Gastrocnemius medialis (tissue), 4 donors: Measurements from ENCODE around the gene ADGRD1. TPM values are rescaled to one million over a fixed set of nuclear protein-coding genes. Genes with fewer than 3 reads are reported as not detected.

Experiments
- ATAC-seq, 2 donors: fragments of 150-250 bp; one replicate each; pipeline ENCODE4 v1.9.1; 2016
- DNase-seq, 2 donors: peaks; one replicate each; pipeline ENCODE4 v3.0.0-alpha.2; 2019
- H3K27ac ChIP-seq, 4 donors: fragments of 200-600 bp; sonication (generic); 1 replicate in 1 of 4; 2 replicates in 3 of 4; pipeline ENCODE4 v1.5.1; 2016 to 2018; ENCODE audit warnings: mild to moderate bottlenecking in 2 of 4, moderate library complexity in 1 of 4
- H3K27me3 ChIP-seq, 3 donors: fragments of 200-600 bp; sonication (generic) in 2 of 3; 1 replicate in 1 of 3; 2 replicates in 2 of 3; pipeline versions ENCODE4 v1.5.1 to v1.6.0; 2016 to 2019; ENCODE audit warnings: mild to moderate bottlenecking in 1 of 3, moderate library complexity in 1 of 3
- H3K36me3 ChIP-seq, 2 donors: fragments of 200-600 bp; sonication (generic) in 1 of 2; one replicate each; pipeline ENCODE4 v1.5.1; 2017 to 2018
- H3K4me1 ChIP-seq, 2 donors: fragments of 200-600 bp; sonication (generic) in 1 of 2; one replicate each; pipeline ENCODE4 v1.5.1; 2016 to 2017; ENCODE audit warnings: mild to moderate bottlenecking in 2 of 2
- H3K4me3 ChIP-seq, 4 donors: fragments of 200-600 bp; sonication (generic) in 3 of 4; 1 replicate in 1 of 4; 2 replicates in 3 of 4; pipeline ENCODE4 v1.5.1; 2016 to 2019; ENCODE audit warnings: mild to moderate bottlenecking in 2 of 4
- H3K9me3 ChIP-seq, 3 donors: fragments of 200-600 bp; sonication (generic) in 2 of 3; 1 replicate in 1 of 3; 2 replicates in 2 of 3; pipeline ENCODE4 v1.5.1; 2016 to 2019
- CTCF ChIP-seq, 5 experiments: fragments of 450-650 bp in 3 of 5; fragments of 200-600 bp in 2 of 5; sonication (generic) in 2 of 5; IDR thresholded peaks in 4 of 5; conservative IDR thresholded peaks in 1 of 5; 1 replicate in 4 of 5; 2 replicates in 1 of 5; pipeline ENCODE4 v1.5.1; 2016 to 2019; ENCODE audit warnings: antibody characterized with exemption in 5 of 5, mild to moderate bottlenecking in 3 of 5, moderate library complexity in 3 of 5
- POLR2A ChIP-seq, 2 donors: fragments of 450-650 bp; IDR thresholded peaks; one replicate each; pipeline ENCODE4 v1.6.1; 2017; ENCODE audit warnings: antibody characterized with exemption in 2 of 2, mild to moderate bottlenecking in 2 of 2, moderate library complexity in 2 of 2
- in situ Hi-C, 4 donors: fragments of 200-750 bp; cut with MboI; loops; one replicate each; pipeline versions ENCODE4 v1.15.0 to v1.8.0; 2017; ENCODE audit warnings: low sequenced_read_pairs in 4 of 4
- intact Hi-C: fragments of 100-400 bp; cut with DNase I; formaldehyde crosslinking; loops from one replicate; pipeline ENCODE4 v1.15.1; 2023; ENCODE audit warnings: low total_unique reads
- total RNA-seq, 4 donors: library from RNA; depleted of rRNA; stranded (reverse); fragments of >200 nt; gene quantifications; one replicate each; pipeline versions ENCODE4 v1.1.0 to v1.2.3, GENCODE V29; 2016

Gene ADGRD1
- total RNA-seq, 4 donors from 2014 or later: 5.3 to 9.6 (median 8.2) TPM

DNA sequence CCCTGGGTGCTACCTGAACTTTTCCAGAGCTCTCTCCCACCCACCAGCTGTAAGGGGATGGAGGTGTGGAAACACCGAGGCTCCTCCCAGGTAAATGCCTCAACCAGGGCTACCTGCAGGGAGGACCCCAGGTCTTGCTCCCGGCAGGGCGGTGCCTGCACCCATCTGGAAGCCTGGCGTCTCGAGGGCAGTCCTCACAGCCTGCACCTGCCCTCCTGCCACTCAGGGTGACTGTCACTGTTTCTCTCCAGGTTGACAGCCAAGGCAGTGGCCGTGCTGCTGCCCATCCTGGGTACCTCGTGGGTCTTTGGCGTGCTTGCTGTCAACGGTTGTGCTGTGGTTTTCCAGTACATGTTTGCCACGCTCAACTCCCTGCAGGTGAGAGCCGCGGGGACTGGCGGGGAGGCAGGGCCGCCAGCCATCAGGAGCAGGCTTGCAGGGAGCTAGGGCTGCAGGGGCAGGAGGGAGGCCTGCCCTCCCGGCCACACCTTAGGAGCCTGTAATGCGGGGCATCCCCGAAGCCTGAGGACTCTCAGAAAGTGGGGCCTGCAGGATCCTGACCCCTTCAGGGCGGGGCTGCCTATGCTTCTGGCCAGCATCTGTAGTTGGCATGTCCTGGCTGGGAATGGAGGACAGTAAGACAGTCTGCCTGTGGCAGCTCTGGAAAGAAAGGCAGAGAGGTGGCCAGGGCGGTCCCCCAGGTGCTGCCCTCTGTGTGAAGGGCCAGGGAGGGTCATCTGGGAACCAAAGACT is 182.3 kb downstream of the ADGRD1 start:
- in situ Hi-C loops (loop anchor here in 3 of 4 donors (10.0 to 25.0 kb wide), 2 partner anchors 221 to 224 kb away; no protein-coding TSS in a partner anchor), intact Hi-C loops (no loop called here)
- Histone ChIP-seq H3K4me1 (peaks cover 5 to 6% of the 10 kb centered on the region in 2 donors), H3K4me3 (no peak overlapping the region), H3K36me3 (no peaks in the 10 kb centered on the region), H3K27ac (no peak overlapping the region), H3K9me3 (no peaks in the 10 kb centered on the region), H3K27me3 (no peaks in the 10 kb centered on the region)
- ATAC-seq (no peak), DNase-seq (no peak)
- TF ChIP-seq POLR2A (IDR thresholded peaks at IDR 0.05) (no peak), CTCF (IDR thresholded peaks at IDR 0.05 in 4 of 5, conservative IDR thresholded peaks at IDR 0.05 in 1 of 5) (no peak)

DNA sequence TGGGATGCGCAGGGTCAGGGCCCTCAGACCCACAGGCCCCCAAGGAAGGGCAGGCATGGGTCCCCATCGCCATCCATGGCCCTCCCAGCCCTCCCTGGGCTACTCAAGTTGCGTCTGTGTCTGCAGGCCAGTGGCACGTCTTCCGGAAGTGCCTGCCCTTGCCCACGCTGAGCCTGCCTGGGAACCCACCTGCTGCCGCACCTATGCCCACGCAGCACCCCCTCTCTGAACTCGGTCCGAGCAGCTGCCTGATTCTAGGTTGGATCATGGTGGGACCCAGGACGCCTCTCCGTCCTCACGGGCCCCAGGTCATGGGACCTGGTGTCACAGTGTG is 182.8 kb downstream of the ADGRD1 start:
- Histone ChIP-seq H3K36me3 (no peaks in the 10 kb centered on the region), H3K27me3 (no peaks in the 10 kb centered on the region), H3K27ac (no peak overlapping the region), H3K4me1 (peaks cover 5 to 6% of the 10 kb centered on the region in 2 donors), H3K9me3 (no peaks in the 10 kb centered on the region), H3K4me3 (no peak overlapping the region)
- ATAC-seq (no peak), DNase-seq (no peak)
- in situ Hi-C loops: loop anchor here in 3 of 4 donors (10.0 to 25.0 kb wide), 2 partner anchors 222 to 224 kb away; no protein-coding TSS in a partner anchor
- intact Hi-C loops: no loop called here
- no peak for TF ChIP-seq POLR2A (IDR thresholded peaks at IDR 0.05)
- TF ChIP-seq CTCF (IDR thresholded peaks at IDR 0.05 in 4 of 5, conservative IDR thresholded peaks at IDR 0.05 in 1 of 5): no peak

DNA sequence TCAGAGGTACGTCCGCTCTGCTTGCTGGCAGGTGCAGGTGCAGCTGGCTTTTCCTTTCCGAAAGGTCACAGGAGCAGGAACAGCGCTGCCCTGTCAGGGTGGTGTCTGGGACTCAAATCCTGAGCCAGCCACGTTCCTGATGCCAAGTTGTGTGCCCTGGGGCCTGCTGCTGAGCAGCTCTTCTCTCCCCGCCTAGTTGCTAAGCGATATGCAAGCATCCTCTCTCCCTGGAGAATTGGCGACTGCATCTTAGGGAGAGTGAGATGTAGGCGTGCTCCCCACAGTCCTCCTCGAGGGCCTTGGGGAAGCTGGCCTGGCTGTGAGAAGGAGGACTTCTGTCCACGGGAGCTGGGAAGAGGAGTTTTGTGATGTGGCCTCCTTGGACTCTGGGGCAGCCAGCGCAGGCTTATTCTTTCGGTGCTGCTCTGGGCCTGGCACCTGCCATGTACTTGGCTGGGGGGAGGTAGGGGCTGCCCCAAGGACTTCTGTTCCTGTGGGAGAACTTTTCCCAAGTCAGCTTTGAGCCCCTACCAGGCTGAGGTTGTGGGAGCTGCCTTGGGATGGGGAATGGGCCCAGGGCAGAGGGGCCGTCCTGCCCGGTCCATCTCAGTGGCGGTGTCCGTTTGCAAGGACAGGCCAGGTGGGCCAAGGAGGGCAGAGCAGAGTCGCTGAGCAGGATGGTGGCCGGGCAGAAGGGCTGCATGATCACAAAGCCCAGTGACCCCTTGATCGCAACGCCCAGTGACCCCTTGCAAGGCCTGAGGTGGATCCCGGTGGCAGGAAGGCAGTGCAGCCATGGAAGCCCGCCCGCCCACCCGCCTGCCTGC is 183.5 kb downstream of the ADGRD1 start:
- Histone ChIP-seq H3K27me3 (no peaks in the 10 kb centered on the region), H3K27ac (no peak overlapping the region), H3K4me1 (peaks cover under 1 to 1% of the 10 kb centered on the region in 2 donors), H3K9me3 (no peaks in the 10 kb centered on the region), H3K36me3 (no peaks in the 10 kb centered on the region), H3K4me3 (no peak overlapping the region)
- no peak for DNase-seq
- in situ Hi-C loops: loop anchor here in 3 of 4 donors (10.0 to 25.0 kb wide), 2 partner anchors 222 to 225 kb away; no protein-coding TSS in a partner anchor
- TF ChIP-seq CTCF (IDR thresholded peaks at IDR 0.05 in 4 of 5, conservative IDR thresholded peaks at IDR 0.05 in 1 of 5) (no peak), POLR2A (IDR thresholded peaks at IDR 0.05) (no peak)
- intact Hi-C loops: no loop called here
- no peak for ATAC-seq

- H3K36me3 ChIP-seq: no peaks in the 10 kb centered on the region
- in situ Hi-C loops: loop anchor here in 3 of 4 donors (10.0 to 25.0 kb wide), 2 partner anchors 223 to 226 kb away; no protein-coding TSS in a partner anchor
- TF ChIP-seq CTCF (IDR thresholded peaks at IDR 0.05 in 4 of 5, conservative IDR thresholded peaks at IDR 0.05 in 1 of 5) (no peak), POLR2A (IDR thresholded peaks at IDR 0.05) (no peak)
- H3K4me1 ChIP-seq: no peaks in the 10 kb centered on the region
- no peak for DNase-seq
- H3K27ac ChIP-seq: no peak overlapping the region
- H3K9me3 ChIP-seq: no peaks in the 10 kb centered on the region
- H3K27me3 ChIP-seq: no peaks in the 10 kb centered on the region
- no peak for ATAC-seq
- no peak overlapping the region for H3K4me3 ChIP-seq
- intact Hi-C loops: no loop called here
Measured at GRCh38 chr12:131137836-131138637, 184.3 kb downstream of the ADGRD1 start.
